Activated CD4-positive, alpha-beta memory T cell treated with anti-CD3 and anti-CD28 coated beads, Interleukin-2, amount 10 ng/mL, durations not matched to agents 7 days and 5 days (primary cell): Measurements from ENCODE around the gene DST. TPM values are rescaled to one million over a fixed set of nuclear protein-coding genes. Genes with fewer than 3 reads are reported as not detected.

Experiments
- CTCF ChIA-PET: fragments of 350-600 bp; sonication (Branson Sonifier 250); formaldehyde crosslinking; loops from one replicate; lab custom pipeline; 2021; ENCODE audit warnings: antibody characterized with exemption, inconsistent platforms; lab: Charles Lee
- POLR2A ChIA-PET: fragments of 350-600 bp; sonication (Branson Sonifier 250); formaldehyde crosslinking; loops from one replicate; lab custom pipeline; 2021; ENCODE audit warnings: antibody characterized with exemption; lab: Charles Lee
- DNase-seq: peaks from one replicate; pipeline ENCODE4 v3.0.0-alpha.2; 2020
- H3K27ac Mint-ChIP-seq: one replicate; pipeline ENCODE4 v1.8.0; 2021; ENCODE audit warnings: mild to moderate bottlenecking, mixed read lengths
- H3K27me3 Mint-ChIP-seq: one replicate; pipeline ENCODE4 v1.8.0; 2021; ENCODE audit warnings: mixed read lengths
- H3K36me3 Mint-ChIP-seq: one replicate; pipeline ENCODE4 v1.8.0; 2021; ENCODE audit warnings: low read depth, mixed read lengths
- H3K4me1 Mint-ChIP-seq: one replicate; pipeline ENCODE4 v1.8.0; 2021; ENCODE audit warnings: mixed read lengths
- H3K4me3 Mint-ChIP-seq: one replicate; pipeline ENCODE4 v1.8.0; 2021; ENCODE audit warnings: mild to moderate bottlenecking, mixed read lengths
- H3K9me3 Mint-ChIP-seq: one replicate; pipeline ENCODE4 v1.8.0; 2021; ENCODE audit warnings: mixed read lengths
- total RNA-seq, 2 experiments: library from RNA; stranded (reverse); gene quantifications; one replicate each; pipeline ENCODE4 v1.2.3, GENCODE V29; 2021

Gene DST
- total RNA-seq, 2 experiments from 2014 or later: 5.4 to 5.5 TPM

DNA sequence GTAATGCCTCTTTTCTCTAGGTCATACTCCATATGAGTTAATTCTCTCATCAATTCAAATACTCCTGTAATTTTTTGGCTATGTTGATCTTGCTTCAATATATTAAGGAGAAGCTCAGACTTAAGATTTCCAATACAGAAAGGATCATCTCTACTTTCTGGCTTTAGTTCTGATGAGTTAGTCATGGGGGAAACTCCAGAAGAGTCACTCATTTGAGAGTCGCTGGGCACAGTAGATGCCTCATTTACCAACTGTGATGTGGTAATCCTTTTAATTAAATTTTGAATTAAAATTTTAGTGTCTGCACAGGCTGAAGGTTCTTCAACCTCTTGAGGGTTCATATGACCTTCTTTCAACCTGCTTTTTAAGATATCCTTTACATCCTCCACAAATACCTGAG, 38.5 kb downstream of the DST start:
- H3K4me1 Mint-ChIP-seq: no peaks in the 10 kb centered on the region
- CTCF ChIA-PET: interaction anchor here (1.0 to 3.0 kb wide), 2 partner anchors 9 to 299 kb away, joined by 3 to 14 read pairs; no protein-coding TSS in a partner anchor
- no peak overlapping the region for H3K4me3 Mint-ChIP-seq
- no peaks in the 10 kb centered on the region for H3K36me3 Mint-ChIP-seq
- POLR2A ChIA-PET: no interaction called here
- no peak overlapping the region for H3K27ac Mint-ChIP-seq
- no peaks in the 10 kb centered on the region for H3K9me3 Mint-ChIP-seq
- no peak for DNase-seq
- H3K27me3 Mint-ChIP-seq: peaks cover 6% of the 10 kb centered on the region

- DNase-seq: no peak
- Mint-ChIP-seq H3K4me1 (no peaks in the 10 kb centered on the region), H3K27ac (no peak overlapping the region), H3K9me3 (no peaks in the 10 kb centered on the region), H3K27me3 (peaks cover 6% of the 10 kb centered on the region), H3K4me3 (no peak overlapping the region), H3K36me3 (no peaks in the 10 kb centered on the region)
- CTCF ChIA-PET: no interaction called here
- POLR2A ChIA-PET: no interaction called here
Measured at GRCh38 chr6:56601390-56601789, 41.3 kb downstream of the DST start.

- Mint-ChIP-seq H3K27ac (no peak overlapping the region), H3K9me3 (no peaks in the 10 kb centered on the region), H3K4me1 (peaks cover 27% of the 10 kb centered on the region), H3K27me3 (peaks cover 2% of the 10 kb centered on the region), H3K4me3 (no peak overlapping the region), H3K36me3 (no peaks in the 10 kb centered on the region)
- CTCF ChIA-PET: interaction anchor here (0.7 to 3.7 kb wide), 18 partner anchors 8 to 281 kb away, joined by 3 to 23 read pairs (median 7); no protein-coding TSS in a partner anchor
- POLR2A ChIA-PET: interaction anchor here (1.0 kb wide), 1 partner anchor 53 kb away, joined by 3 read pairs; no protein-coding TSS in a partner anchor
- peak; percentile 45 for DNase-seq
Measured at GRCh38 chr6:56595490-56596122, 47.1 kb downstream of the DST start.

DNA sequence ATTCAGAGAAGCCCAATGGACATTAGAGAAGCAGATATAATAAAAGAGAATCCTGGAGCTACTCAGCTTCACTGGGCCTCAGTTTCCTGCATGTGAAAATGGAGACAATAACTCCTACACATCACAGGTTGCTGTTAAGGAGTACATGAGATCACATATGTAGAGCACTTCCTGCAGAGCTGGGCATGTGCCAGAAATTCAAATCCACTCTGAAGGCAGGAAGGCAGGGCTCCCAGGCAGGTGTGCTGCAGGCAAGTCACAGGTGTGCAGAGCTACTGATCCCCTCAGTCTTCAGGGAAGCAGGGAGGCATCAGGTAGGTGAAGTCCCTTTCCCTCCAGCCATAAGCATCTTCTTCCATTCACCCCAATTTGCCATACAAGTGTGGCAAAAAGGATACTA, 48.0 kb downstream of the DST start:
- no peaks in the 10 kb centered on the region for H3K36me3 Mint-ChIP-seq
- H3K9me3 Mint-ChIP-seq: no peaks in the 10 kb centered on the region
- ChIA-PET POLR2A (interaction anchor here (0.6 kb wide), 1 partner anchor 115 kb away, joined by 3 read pairs; no protein-coding TSS in a partner anchor), CTCF (interaction anchor here (1.0 to 3.7 kb wide), 14 partner anchors 9 to 279 kb away, joined by 3 to 23 read pairs (median 10); no protein-coding TSS in a partner anchor)
- DNase-seq: no peak
- peaks cover under 1% of the 10 kb centered on the region for H3K27me3 Mint-ChIP-seq
- H3K27ac Mint-ChIP-seq: no peak overlapping the region
- H3K4me3 Mint-ChIP-seq: no peak overlapping the region
- peaks cover 27% of the 10 kb centered on the region for H3K4me1 Mint-ChIP-seq

DNA sequence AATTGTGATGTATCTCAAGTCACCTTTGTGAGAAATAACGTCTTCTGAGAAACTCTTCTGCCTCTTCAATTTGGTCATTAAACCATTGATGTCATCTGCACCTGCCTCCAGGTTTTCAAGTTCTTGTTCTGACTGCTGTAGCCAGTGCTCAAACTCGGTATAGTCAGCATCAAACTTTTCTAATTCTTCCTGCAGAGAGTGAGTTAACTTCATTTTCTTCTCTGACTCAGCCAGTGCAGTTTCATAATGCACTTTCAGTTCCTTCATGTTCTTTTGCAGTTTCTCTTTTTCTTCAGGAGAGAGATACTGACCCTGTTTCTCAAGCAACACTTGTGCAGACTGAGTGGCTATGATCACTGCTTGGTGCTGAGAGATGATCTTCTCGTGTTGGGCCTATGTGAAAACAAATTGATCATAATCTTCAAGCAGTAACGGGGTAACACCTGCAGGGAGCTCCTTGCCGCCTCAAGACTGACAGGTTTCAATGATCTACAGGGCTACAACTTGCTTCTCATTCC, 48.8 kb downstream of the DST start:
- peak overlapping the region; percentile 4 for H3K4me3 Mint-ChIP-seq

GRCh38 chr6:56582236-56582635, 60.5 kb downstream of the DST start:
- H3K27ac Mint-ChIP-seq: no peak overlapping the region
- H3K4me1 Mint-ChIP-seq: no peaks in the 10 kb centered on the region
- no peaks in the 10 kb centered on the region for H3K36me3 Mint-ChIP-seq
- H3K9me3 Mint-ChIP-seq: no peaks in the 10 kb centered on the region
- no peak overlapping the region for H3K4me3 Mint-ChIP-seq
- H3K27me3 Mint-ChIP-seq: no peaks in the 10 kb centered on the region
- no peak for DNase-seq
- POLR2A ChIA-PET: no interaction called here
- CTCF ChIA-PET: no interaction called here

More for the DNA sequence above, 48.8 kb downstream of the DST start:
- Mint-ChIP-seq H3K27me3 (no peaks in the 10 kb centered on the region), H3K4me1 (peaks cover 27% of the 10 kb centered on the region), H3K9me3 (no peaks in the 10 kb centered on the region), H3K36me3 (no peaks in the 10 kb centered on the region), H3K27ac (peak overlapping the region; percentile 51)
- ChIA-PET POLR2A (no interaction called here), CTCF (interaction anchor here (1.8 to 3.7 kb wide), 11 partner anchors 14 to 279 kb away, joined by 7 to 23 read pairs (median 11); no protein-coding TSS in a partner anchor)
- DNase-seq: peak; percentile 24

- H3K36me3 Mint-ChIP-seq: no peaks in the 10 kb centered on the region
- H3K27ac Mint-ChIP-seq: no peak overlapping the region
- no peaks in the 10 kb centered on the region for H3K27me3 Mint-ChIP-seq
- no peaks in the 10 kb centered on the region for H3K9me3 Mint-ChIP-seq
- H3K4me3 Mint-ChIP-seq: no peak overlapping the region
- no peaks in the 10 kb centered on the region for H3K4me1 Mint-ChIP-seq
- DNase-seq: no peak
- CTCF ChIA-PET: interaction anchor here (0.6 to 1.3 kb wide), 2 partner anchors 11 to 25 kb away, joined by 3 read pairs; no protein-coding TSS in a partner anchor
- POLR2A ChIA-PET: no interaction called here
Measured at GRCh38 chr6:56581296-56581925, 61.3 kb downstream of the DST start.

DNA sequence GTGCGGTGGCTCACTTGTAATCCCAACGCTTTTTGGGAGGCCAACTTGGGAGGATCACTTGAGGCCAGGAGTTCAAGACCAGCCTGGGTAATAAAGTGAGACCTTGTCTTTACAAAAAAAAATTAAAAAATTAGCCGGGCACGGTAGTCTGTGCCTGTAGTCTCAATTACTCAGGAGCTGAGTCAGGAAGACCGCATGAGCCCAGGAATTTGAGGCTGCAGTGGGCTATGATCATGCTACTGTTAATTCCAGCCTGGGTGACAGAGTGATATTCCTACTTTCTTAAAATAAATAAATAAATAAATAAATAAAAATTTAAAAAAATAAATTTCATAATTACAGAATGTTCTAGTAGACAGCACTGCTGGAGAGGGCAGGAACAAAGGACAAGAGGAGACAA, 62.4 kb downstream of the DST start:
- no peak for DNase-seq
- no peaks in the 10 kb centered on the region for H3K9me3 Mint-ChIP-seq
- ChIA-PET CTCF (no interaction called here), POLR2A (no interaction called here)
- no peak overlapping the region for H3K27ac Mint-ChIP-seq
- no peak overlapping the region for H3K4me3 Mint-ChIP-seq
- no peaks in the 10 kb centered on the region for H3K36me3 Mint-ChIP-seq
- no peaks in the 10 kb centered on the region for H3K27me3 Mint-ChIP-seq
- H3K4me1 Mint-ChIP-seq: no peaks in the 10 kb centered on the region

- Mint-ChIP-seq H3K27ac (no peak overlapping the region), H3K9me3 (no peaks in the 10 kb centered on the region), H3K36me3 (no peaks in the 10 kb centered on the region), H3K4me1 (no peaks in the 10 kb centered on the region), H3K27me3 (no peaks in the 10 kb centered on the region), H3K4me3 (no peak overlapping the region)
- ChIA-PET CTCF (interaction anchor here (0.6 kb wide), 2 partner anchors 37 to 415 kb away, joined by 3 to 5 read pairs; no protein-coding TSS in a partner anchor), POLR2A (interaction anchor here (0.7 kb wide), 1 partner anchor 12 kb away, joined by 3 read pairs; no protein-coding TSS in a partner anchor)
- DNase-seq: no peak
Measured at GRCh38 chr6:56579155-56579851, 63.4 kb downstream of the DST start.

DNA sequence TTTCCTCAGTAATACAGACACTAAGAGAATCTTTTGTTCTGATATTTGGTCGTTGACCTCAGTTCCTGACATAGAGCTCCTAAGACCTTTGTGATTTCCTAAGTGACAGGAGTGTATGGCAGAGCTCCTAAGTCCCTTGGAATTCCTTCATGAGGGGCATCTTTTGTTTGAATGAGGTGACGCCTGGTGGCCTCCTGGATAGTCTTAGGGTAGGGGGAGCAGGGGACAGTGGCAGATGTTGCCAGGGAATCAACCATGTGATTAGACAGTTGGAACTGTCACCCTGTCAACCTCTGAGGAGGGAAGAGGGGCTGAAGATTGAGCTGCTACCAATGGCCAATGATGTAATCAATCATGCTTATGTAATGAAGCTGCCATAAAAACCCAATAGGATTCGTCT, 67.0 kb downstream of the DST start:
- DNase-seq: no peak
- ChIA-PET POLR2A (no interaction called here), CTCF (interaction anchor here (5.6 kb wide), 1 partner anchor 20 kb away, joined by 23 read pairs; no protein-coding TSS in a partner anchor)
- Mint-ChIP-seq H3K9me3 (no peaks in the 10 kb centered on the region), H3K4me1 (no peaks in the 10 kb centered on the region), H3K4me3 (no peak overlapping the region), H3K27ac (no peak overlapping the region), H3K27me3 (no peaks in the 10 kb centered on the region), H3K36me3 (no peaks in the 10 kb centered on the region)

GRCh38 chr6:56574292-56574691, 68.4 kb downstream of the DST start:
- Mint-ChIP-seq H3K36me3 (no peaks in the 10 kb centered on the region), H3K4me1 (no peaks in the 10 kb centered on the region), H3K4me3 (no peak overlapping the region), H3K27me3 (no peaks in the 10 kb centered on the region), H3K9me3 (no peaks in the 10 kb centered on the region), H3K27ac (no peak overlapping the region)
- ChIA-PET CTCF (interaction anchor here (5.6 kb wide), 1 partner anchor 21 kb away, joined by 23 read pairs; no protein-coding TSS in a partner anchor), POLR2A (no interaction called here)
- DNase-seq: no peak

DNA sequence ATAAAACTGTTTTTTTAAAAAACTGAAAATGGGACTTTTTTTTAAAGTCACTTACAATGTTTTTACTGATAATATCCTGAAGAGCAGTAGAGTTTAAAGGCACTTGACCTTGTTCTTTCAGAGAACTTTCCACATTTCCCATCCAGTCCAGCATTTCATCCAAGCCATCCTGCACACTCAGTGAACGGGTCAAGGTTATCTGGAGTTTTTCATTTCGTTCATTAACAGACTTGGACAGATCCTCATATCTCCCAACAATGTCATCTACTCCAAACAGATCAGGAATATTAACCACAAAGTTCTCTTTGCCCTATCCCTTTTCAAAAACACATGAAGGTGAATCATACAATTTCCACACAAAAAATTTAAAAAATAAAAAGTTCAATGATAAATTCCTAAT, 69.1 kb downstream of the DST start:
- CTCF ChIA-PET: interaction anchor here (5.6 kb wide), 1 partner anchor 22 kb away, joined by 23 read pairs; no protein-coding TSS in a partner anchor
- H3K27ac Mint-ChIP-seq: no peak overlapping the region

More for the DNA sequence above, 69.1 kb downstream of the DST start:
- Mint-ChIP-seq H3K4me1 (no peaks in the 10 kb centered on the region), H3K27me3 (no peaks in the 10 kb centered on the region), H3K9me3 (no peaks in the 10 kb centered on the region), H3K36me3 (no peaks in the 10 kb centered on the region), H3K4me3 (no peak overlapping the region)
- DNase-seq: no peak
- POLR2A ChIA-PET: no interaction called here
